Neural cell (in vitro differentiated cells): ENCODE measurements around the gene COL3A1. TPM values are rescaled to one million over a fixed set of nuclear protein-coding genes. Genes with fewer than 3 reads are reported as not detected.

ENCODE experiments used
- H2AFZ ChIP-seq: fragments of 200-600, 300-800 bp; sonication (generic), shearing (Covaris generic); 2 replicates; pipeline ENCODE4 v1.6.0; 2014; ENCODE audit warnings: low read depth, mild to moderate bottlenecking, antibody characterized with exemption, low read length, moderate library complexity
- H3F3A ChIP-seq: fragments of 200-600 bp; shearing (Covaris generic); 2 replicates; pipeline ENCODE4 v1.6.1; 2016; ENCODE audit warnings: mild to moderate bottlenecking, moderate library complexity, mixed read lengths, antibody characterized with exemption, low read length; ENCODE audit not compliant: insufficient read depth, poor library complexity, severe bottlenecking
- H3K27ac ChIP-seq: fragments of 200-600, 300-800 bp; sonication (generic), shearing (Covaris generic); 2 replicates; pipeline ENCODE4 v1.5.1; 2014; ENCODE audit warnings: mild to moderate bottlenecking, low read length, moderate library complexity
- H3K27me3 ChIP-seq: fragments of 300-800, 200-600 bp; sonication (generic), shearing (Covaris generic); 2 replicates; pipeline ENCODE4 v1.6.0; 2014; ENCODE audit warnings: mild to moderate bottlenecking, low read depth, low read length, moderate library complexity; ENCODE audit not compliant: insufficient read depth
- H3K36me3 ChIP-seq: fragments of 300-800, 200-600 bp; sonication (generic), shearing (Covaris generic); 2 replicates; pipeline ENCODE4 v1.5.1; 2014; ENCODE audit warnings: mild to moderate bottlenecking, antibody characterized with exemption, low read length, moderate library complexity; ENCODE audit not compliant: insufficient read depth
- H3K4me2 ChIP-seq: fragments of 300-800, 200-600 bp; sonication (generic), shearing (Covaris generic); 2 replicates; pipeline ENCODE4 v1.6.0; 2014; ENCODE audit warnings: mild to moderate bottlenecking, low read length
- H3K4me3 ChIP-seq: fragments of 300-800, 200-600 bp; sonication (generic), shearing (Covaris generic); 2 replicates; pipeline ENCODE4 v1.5.1; 2014; ENCODE audit warnings: mild to moderate bottlenecking, low read length, moderate library complexity
- H3K79me2 ChIP-seq: fragments of 200-600 bp; shearing (Covaris generic); replicated peaks from 2 replicates; pipeline ENCODE4 v1.6.0; 2014; ENCODE audit warnings: mild to moderate bottlenecking, low read length, moderate library complexity; ENCODE audit not compliant: insufficient read depth
- H3K9ac ChIP-seq: fragments of 300-800, 200-600 bp; sonication (generic), shearing (Covaris generic); 2 replicates; pipeline ENCODE4 v1.6.1; 2016; ENCODE audit warnings: mild to moderate bottlenecking, low read length, mixed read lengths
- H3K9me2 ChIP-seq: fragments of 200-600 bp; shearing (Covaris generic); 2 replicates; pipeline ENCODE4 v1.6.1; 2016; ENCODE audit warnings: mild to moderate bottlenecking, low read length, mixed read lengths; ENCODE audit not compliant: insufficient read depth
- H3K9me3 ChIP-seq: fragments of 200-600, 300-800 bp; sonication (generic), shearing (Covaris generic); 2 replicates; pipeline ENCODE4 v1.6.1; 2016; ENCODE audit warnings: mild to moderate bottlenecking, mixed run types, low read length, moderate library complexity, mixed read lengths
- H4K20me1 ChIP-seq: fragments of 200-600 bp; shearing (Covaris generic); 2 replicates; pipeline ENCODE4 v1.6.1; 2016; ENCODE audit warnings: mild to moderate bottlenecking, mixed run types; ENCODE audit not compliant: insufficient read depth
- CTCF ChIP-seq: fragments of 450-650 bp; IDR thresholded peaks from 2 replicates; pipeline ENCODE4 v1.5.1; 2014; ENCODE audit warnings: antibody characterized with exemption, mild to moderate bottlenecking, moderate library complexity; ENCODE audit not compliant: poor library complexity, severe bottlenecking
- EP300 ChIP-seq: fragments of 450-650 bp; conservative IDR thresholded peaks from 2 replicates; pipeline ENCODE4 v1.6.1; 2014; ENCODE audit warnings: antibody characterized with exemption, mild to moderate bottlenecking, moderate library complexity; ENCODE audit not compliant: poor library complexity, severe bottlenecking
- EZH2 ChIP-seq: fragments of 200-600, 300-800 bp; shearing (Covaris generic), sonication (generic); IDR thresholded peaks from 2 replicates; pipeline ENCODE4 v1.6.1; 2014; ENCODE audit warnings: antibody characterized with exemption, low read length, borderline replicate concordance, mild to moderate bottlenecking; ENCODE audit not compliant: insufficient read depth, poor library complexity, severe bottlenecking
- MXI1 ChIP-seq: fragments of 450-650 bp; conservative IDR thresholded peaks from 2 replicates; pipeline ENCODE4 v1.6.1; 2014; ENCODE audit warnings: antibody characterized with exemption, mild to moderate bottlenecking; ENCODE audit not compliant: poor library complexity, severe bottlenecking
- POLR2AphosphoS5 ChIP-seq: IDR thresholded peaks from 2 replicates; pipeline ENCODE4 v1.6.1; 2012
- RAD21 ChIP-seq: fragments of 450-650 bp; conservative IDR thresholded peaks from 2 replicates; pipeline ENCODE4 v1.6.1; 2014; ENCODE audit warnings: antibody characterized with exemption, mild to moderate bottlenecking, moderate library complexity
- REST ChIP-seq: IDR thresholded peaks from 2 replicates; pipeline ENCODE4 v1.6.1; 2012; ENCODE audit warnings: borderline replicate concordance
- SMC3 ChIP-seq: fragments of 450-650 bp; conservative IDR thresholded peaks from 2 replicates; pipeline ENCODE4 v1.6.1; 2014; ENCODE audit warnings: antibody characterized with exemption, mild to moderate bottlenecking, moderate library complexity; ENCODE audit not compliant: poor library complexity
- TAF1 ChIP-seq: IDR thresholded peaks from 2 replicates; pipeline ENCODE4 v1.6.1; 2012; ENCODE audit warnings: low read depth
- polyA plus RNA-seq: library from polyadenylated mRNA; depleted of rRNA; stranded (reverse); fragments of >200 nt; gene quantifications from 2 replicates; pipeline ENCODE4 v1.2.3, GENCODE V29; 2014

COL3A1 gene
- polyA plus RNA-seq, 1 donor from 2014 or later, result 1.3 TPM

GRCh38 chr2:189024901-189025618, 50.9 kb downstream of the COL3A1 start:
- no peak overlapping the region for H3K9ac ChIP-seq
- H3K9me2 ChIP-seq, result no peaks in the 10 kb centered on the region
- no peak overlapping the region for H3K4me3 ChIP-seq
- no peaks in the 10 kb centered on the region for H3F3A ChIP-seq
- no peak overlapping the region for H3K27ac ChIP-seq
- no peaks in the 10 kb centered on the region for H3K9me3 ChIP-seq
- H3K4me2 ChIP-seq, result no peak overlapping the region
- H3K27me3 ChIP-seq, result no peaks in the 10 kb centered on the region
- no peak overlapping the region for H2AFZ ChIP-seq
- no peaks in the 10 kb centered on the region for H4K20me1 ChIP-seq
- H3K79me2 ChIP-seq, result no peaks in the 10 kb centered on the region
- TF ChIP-seq CTCF, result no peak
- H3K36me3 ChIP-seq, result no peaks in the 10 kb centered on the region

- no peak for TF ChIP-seq REST
- TF ChIP-seq EZH2, result no peak
- TF ChIP-seq EP300, result no peak
- no peak for TF ChIP-seq MXI1
- TF ChIP-seq SMC3, result no peak
- no peak for TF ChIP-seq POLR2AphosphoS5
- no peak for TF ChIP-seq TAF1
- no peak for TF ChIP-seq CTCF
- TF ChIP-seq RAD21, result no peak
- H3K27me3 ChIP-seq, result no peaks in the 10 kb centered on the region
- H3K4me3 ChIP-seq, result no peak overlapping the region
- no peaks in the 10 kb centered on the region for H3K79me2 ChIP-seq
- H3K9me3 ChIP-seq, result no peaks in the 10 kb centered on the region
- no peaks in the 10 kb centered on the region for H4K20me1 ChIP-seq
- no peak overlapping the region for H3K4me2 ChIP-seq
- H3K9ac ChIP-seq, result no peak overlapping the region
- no peak overlapping the region for H3K27ac ChIP-seq
- no peaks in the 10 kb centered on the region for H3K36me3 ChIP-seq
- H3F3A ChIP-seq, result no peaks in the 10 kb centered on the region
- no peak overlapping the region for H2AFZ ChIP-seq
- H3K9me2 ChIP-seq, result no peaks in the 10 kb centered on the region
Observed at GRCh38 chr2:189037518-189037917, 63.3 kb downstream of the COL3A1 start.
